HCT116 (cell line): ENCODE data around the gene CCDC142. TPM values are rescaled to one million over a fixed set of nuclear protein-coding genes. Genes with fewer than 3 reads are reported as not detected.

Experiments used
- ATAC-seq: fragments of 200-7000 bp; cut with Tn5 transposase; 2 replicates; pipeline ENCODE4 v1.9.1; 2020; ENCODE audit warnings: mild to moderate bottlenecking, moderate library complexity
- BruUV-seq: library from RNA; stranded (reverse); fragments of 400-500 nt; replicated peaks from 2 replicates; lab custom pipeline; 2021; lab: Mats Ljungman, UMichigan
- CTCF ChIA-PET: fragments of 300-600 bp; sonication (Branson Sonifier 250); formaldehyde crosslinking; loops from one replicate; lab custom pipeline; 2021; ENCODE audit warnings: antibody characterized with exemption; lab: Charles Lee
- POLR2A ChIA-PET: fragments of 300-600, 350-600 bp; sonication (Branson Sonifier 250); formaldehyde crosslinking; loops from one replicate; lab custom pipeline; 2021; ENCODE audit warnings: antibody characterized with exemption; lab: Charles Lee
- RAD21 ChIA-PET, 2 experiments: fragments of 300-600 bp; sonication (Branson Sonifier 250); formaldehyde crosslinking; loops; one replicate each; lab custom pipeline; 2023; ENCODE audit warnings: low total read pairs in 2 of 2; ENCODE audit not compliant: uncharacterized antibody in 2 of 2, unreplicated experiment in 2 of 2, low non-redundant PET in 1 of 2; lab: Charles Lee
- DNase-seq: peaks from one replicate; pipeline ENCODE4 v3.0.0-alpha.2; 2010; ENCODE audit warnings: low read depth, low spot score
- H2AFZ ChIP-seq: fragments of 200-600 bp; shearing (Covaris generic), sonication (generic); 2 replicates; pipeline ENCODE4 v1.6.1; 2017; ENCODE audit warnings: low read depth, mixed run types, mixed read lengths, antibody characterized with exemption, low read length; ENCODE audit not compliant: poor library complexity, severe bottlenecking
- H3K27ac ChIP-seq: 2 replicates; pipeline ENCODE4 v1.5.1; 2012; ENCODE audit warnings: low read depth, low read length
- H3K27me3 ChIP-seq: fragments of 200-600 bp; sonication (generic); 2 replicates; pipeline ENCODE4 v1.6.1; 2016; ENCODE audit warnings: mixed run types, low read length, mixed read lengths; ENCODE audit not compliant: insufficient read depth
- H3K36me3 ChIP-seq, 2 experiments: fragments of 200-500 bp in 1 of 2; fragments of 200-600 bp in 1 of 2; sonication (Bioruptor generic) in 1 of 2; sonication (generic) in 1 of 2; 2 replicates each; pipeline versions ENCODE4 v1.5.1 to v1.6.1; 2014 to 2016; ENCODE audit warnings: low read length in 2 of 2, inconsistent platforms in 1 of 2, mixed read lengths in 1 of 2, mixed run types in 1 of 2; ENCODE audit not compliant: insufficient read depth in 2 of 2, control insufficient read depth in 1 of 2
- H3K4me1 ChIP-seq, 2 experiments: fragments of 200-600 bp in 1 of 2; sonication (generic) in 1 of 2; 2 replicates each; pipeline versions ENCODE4 v1.5.1 to v1.6.1; 2012 to 2017; ENCODE audit warnings: low read length in 2 of 2, inconsistent platforms in 1 of 2, mild to moderate bottlenecking in 1 of 2, mixed read lengths in 1 of 2, mixed run types in 1 of 2, moderate library complexity in 1 of 2; ENCODE audit not compliant: insufficient read depth in 2 of 2, control insufficient read depth in 1 of 2
- H3K4me2 ChIP-seq: fragments of 200-600 bp; sonication (generic); 2 replicates; pipeline ENCODE4 v1.6.1; 2017; ENCODE audit warnings: mixed run types, low read length, mixed read lengths
- H3K4me3 ChIP-seq, 2 experiments: fragments of 200-600 bp in 1 of 2; sonication (generic) in 1 of 2; replicated peaks in 1 of 2; 2 replicates each; pipeline ENCODE4 v1.5.1; 2011 to 2016; ENCODE audit warnings: low read length in 2 of 2, control low read depth in 1 of 2, low read depth in 1 of 2, mild to moderate bottlenecking in 1 of 2, mixed read lengths in 1 of 2, mixed run types in 1 of 2
- H3K79me2 ChIP-seq: fragments of 200-600 bp; sonication (generic); 2 replicates; pipeline ENCODE4 v1.6.1; 2017; ENCODE audit warnings: mild to moderate bottlenecking, mixed run types, low read length, moderate library complexity, mixed read lengths; ENCODE audit not compliant: insufficient read depth
- H3K9ac ChIP-seq: fragments of 200-600 bp; sonication (generic); 2 replicates; pipeline ENCODE4 v1.6.1; 2016; ENCODE audit warnings: low read length, mixed read lengths
- H3K9me2 ChIP-seq: fragments of 200-600 bp; sonication (generic), shearing (Covaris generic); 2 replicates; pipeline ENCODE4 v1.6.1; 2017; ENCODE audit warnings: mixed run types, mild to moderate bottlenecking, moderate library complexity; ENCODE audit not compliant: insufficient read depth
- H3K9me3 ChIP-seq, 2 experiments: fragments of 200-500 bp in 1 of 2; fragments of 200-600 bp in 1 of 2; sonication (Bioruptor generic) in 1 of 2; sonication (generic) in 1 of 2; 2 replicates each; pipeline ENCODE4 v1.6.1; 2014 to 2017; ENCODE audit warnings: low read length in 2 of 2, mixed read lengths in 2 of 2, inconsistent platforms in 1 of 2, low read depth in 1 of 2, mild to moderate bottlenecking in 1 of 2, mixed run types in 1 of 2, moderate library complexity in 1 of 2; ENCODE audit not compliant: control insufficient read depth in 1 of 2, insufficient read depth in 1 of 2
- H4K20me1 ChIP-seq: fragments of 200-600 bp; sonication (generic), shearing (Covaris generic); 2 replicates; pipeline ENCODE4 v1.6.1; 2017; ENCODE audit warnings: mixed run types, mild to moderate bottlenecking, moderate library complexity; ENCODE audit not compliant: insufficient read depth
- ATF3 ChIP-seq: IDR thresholded peaks from 2 replicates; pipeline ENCODE4 v1.6.1; 2012
- CBX3 ChIP-seq: IDR thresholded peaks from 2 replicates; pipeline ENCODE4 v1.6.1; 2012; ENCODE audit warnings: low read depth
- CEBPB ChIP-seq: IDR thresholded peaks from 2 replicates; pipeline ENCODE4 v1.6.1; 2012; ENCODE audit warnings: low read depth
- EGR1 ChIP-seq: IDR thresholded peaks from 2 replicates; pipeline ENCODE4 v1.6.1; 2012; ENCODE audit warnings: low read depth
- FOSL1 ChIP-seq: IDR thresholded peaks from 2 replicates; pipeline ENCODE4 v1.6.1; 2012; ENCODE audit warnings: low read depth
- MAX ChIP-seq: IDR thresholded peaks from 2 replicates; pipeline ENCODE4 v1.6.1; 2012
- POLR2AphosphoS5 ChIP-seq: IDR thresholded peaks from 2 replicates; pipeline ENCODE4 v1.6.1; 2011; ENCODE audit warnings: mild to moderate bottlenecking, low read depth, low read length, moderate library complexity
- RAD21 ChIP-seq: IDR thresholded peaks from 2 replicates; pipeline ENCODE4 v1.6.1; 2012; ENCODE audit warnings: low read depth, mild to moderate bottlenecking
- SIN3A ChIP-seq: IDR thresholded peaks from 2 replicates; pipeline ENCODE4 v1.6.1; 2012; ENCODE audit warnings: low read depth
- SP1 ChIP-seq: IDR thresholded peaks from 2 replicates; pipeline ENCODE4 v1.6.1; 2012; ENCODE audit warnings: low read depth
- SRF ChIP-seq: IDR thresholded peaks from 2 replicates; pipeline ENCODE4 v1.6.1; 2012; ENCODE audit warnings: low read depth
- TCF7L2 ChIP-seq: IDR thresholded peaks from 2 replicates; pipeline ENCODE4 v1.7.0; 2011; ENCODE audit warnings: borderline replicate concordance, inconsistent platforms; ENCODE audit not compliant: insufficient read depth, insufficient read length; ENCODE audit errors: extremely low read depth
- ZFX ChIP-seq: fragments of 450-650 bp; IDR thresholded peaks from 2 replicates; pipeline ENCODE4 v1.6.1; 2017
- intact Hi-C: fragments of 100-400 bp; cut with micrococcal nuclease; formaldehyde crosslinking; loops from 2 replicates; pipeline ENCODE4 v1.10.0; 2022
- total RNA-seq: library from RNA; stranded (reverse); gene quantifications from one replicate; pipeline ENCODE4 v1.2.1, GENCODE V29; 2021; ENCODE audit not compliant: unreplicated experiment

CCDC142 gene
- total RNA-seq, 1 experiment from 2014 or later, result 15.0 TPM

- peaks cover 26% of the 10 kb centered on the region for H3K79me2 ChIP-seq
- ChIA-PET POLR2A (no interaction called here), CTCF (no interaction called here), RAD21 (no interaction called here)
- no peaks in the 10 kb centered on the region for H3K27me3 ChIP-seq
- no peak overlapping the region for H3K4me2 ChIP-seq
- H3K4me3 ChIP-seq, result no peak overlapping the region
- H3K27ac ChIP-seq, result no peak overlapping the region
- ATAC-seq, result no peak
- no peak overlapping the region for H3K9ac ChIP-seq
- H3K9me2 ChIP-seq, result no peaks in the 10 kb centered on the region
- H2AFZ ChIP-seq, result no peak overlapping the region
- no TSS peak for BruUV-seq
- intact Hi-C loops, result no loop called here
- DNase-seq, result no peak
- no peaks in the 10 kb centered on the region for H4K20me1 ChIP-seq
- peaks cover 18 to 27% of the 10 kb centered on the region in 2 experiments for H3K36me3 ChIP-seq
- H3K9me3 ChIP-seq, result no peaks in the 10 kb centered on the region
- TF ChIP-seq MAX, result no peak
- no peak for TF ChIP-seq ATF3
- no peak for TF ChIP-seq SIN3A
- TF ChIP-seq TCF7L2, result no peak
- TF ChIP-seq ZFX, result no peak
- TF ChIP-seq FOSL1, result no peak
- no peak for TF ChIP-seq POLR2AphosphoS5
- TF ChIP-seq CBX3, result no peak
- TF ChIP-seq SP1, result no peak
- peaks cover 8 to 19% of the 10 kb centered on the region in 2 experiments; a peak in 3 of 4 replicates for H3K4me1 ChIP-seq
Observed at GRCh38 chr2:74524005-74524404, 41.2 kb upstream of the CCDC142 start.

DNA sequence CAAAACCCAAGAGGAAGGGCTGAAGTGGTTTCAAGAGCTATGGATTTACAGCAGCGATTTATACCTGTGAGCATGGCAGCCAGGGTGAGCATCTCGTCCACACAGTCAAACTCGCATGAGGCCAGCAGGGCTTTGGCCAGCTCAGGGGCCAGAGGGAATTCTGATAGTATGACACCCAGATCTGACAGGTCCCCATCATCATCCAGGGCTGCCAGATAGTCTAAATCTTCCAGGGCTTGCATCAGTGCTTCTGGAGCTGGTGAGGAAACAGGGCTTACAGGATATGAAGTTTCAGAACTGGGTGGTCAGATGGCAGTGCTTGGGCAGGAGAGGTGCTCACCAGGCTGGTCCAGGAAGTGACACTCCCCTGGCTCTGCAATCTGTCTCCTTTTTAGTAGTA lies 39.7 kb upstream of the CCDC142 start:
- H3K27ac ChIP-seq, result no peak overlapping the region

More for the DNA sequence above, 39.7 kb upstream of the CCDC142 start:
- Histone ChIP-seq H4K20me1 (no peaks in the 10 kb centered on the region), H3K79me2 (peaks cover 11% of the 10 kb centered on the region), H3K9ac (no peak overlapping the region), H3K4me2 (no peak overlapping the region), H3K36me3 (peaks cover 13 to 16% of the 10 kb centered on the region in 2 experiments), H3K27me3 (no peaks in the 10 kb centered on the region), H3K9me3 (no peaks in the 10 kb centered on the region), H3K9me2 (no peaks in the 10 kb centered on the region), H3K4me1 (peaks cover 0 to 8% of the 10 kb centered on the region in 2 experiments; a peak in 1 of 4 replicates), H2AFZ (no peak overlapping the region), H3K4me3 (no peak overlapping the region)
- ChIA-PET POLR2A (interaction anchor here (1.1 kb wide), 1 partner anchor 13 kb away, joined by 3 read pairs; no protein-coding TSS in a partner anchor), RAD21 (no interaction called here), CTCF (no interaction called here)
- intact Hi-C loops, result no loop called here
- no peak for DNase-seq
- TF ChIP-seq EGR1, result no peak
- no peak for TF ChIP-seq CEBPB
- TF ChIP-seq POLR2AphosphoS5, result no peak
- no peak for TF ChIP-seq CBX3
- no peak for TF ChIP-seq SRF
- TF ChIP-seq SIN3A, result no peak
- TF ChIP-seq ZFX, result no peak
- TF ChIP-seq RAD21, result no peak
- no peak for ATAC-seq
- no TSS peak for BruUV-seq
